Ovary (tissue), 3 donors: ENCODE results near the gene RFX1.

Experiments used
- CTCF ChIP-seq, 3 donors: fragments of 450-650 bp in 2 of 3; fragments of 200-600 bp in 1 of 3; IDR thresholded peaks; one replicate each; pipeline versions ENCODE4 v1.5.1 to v1.8.0; 2016 to 2022; ENCODE audit warnings: antibody characterized with exemption in 3 of 3, mild to moderate bottlenecking in 1 of 3
- EP300 ChIP-seq: sonication (generic); formaldehyde crosslinking; IDR thresholded peaks from one replicate; pipeline ENCODE4 v1.6.1; 2017; ENCODE audit warnings: antibody characterized with exemption
- POLR2A ChIP-seq: fragments of 450-650 bp; IDR thresholded peaks from one replicate; pipeline ENCODE4 v1.6.1; 2017; ENCODE audit warnings: antibody characterized with exemption, mild to moderate bottlenecking, moderate library complexity
- donor health status: DM: no; HTN: no; CAD: no.

- TF ChIP-seq CTCF (IDR thresholded peaks at IDR 0.05) (no peak), POLR2A (peak; percentile 9), EP300 (peak; percentile 21)
Observed at GRCh38 chr19:14006085-14006765, at the start of gene RFX1.
